Measurements from ENCODE around the gene SNX24.
"Not testable (repeated sequence)": the region's sequence is repeated elsewhere in the genome, so short reads cannot be mapped to it uniquely, and the experiment has no call there.

SNX24 gene

DNA sequence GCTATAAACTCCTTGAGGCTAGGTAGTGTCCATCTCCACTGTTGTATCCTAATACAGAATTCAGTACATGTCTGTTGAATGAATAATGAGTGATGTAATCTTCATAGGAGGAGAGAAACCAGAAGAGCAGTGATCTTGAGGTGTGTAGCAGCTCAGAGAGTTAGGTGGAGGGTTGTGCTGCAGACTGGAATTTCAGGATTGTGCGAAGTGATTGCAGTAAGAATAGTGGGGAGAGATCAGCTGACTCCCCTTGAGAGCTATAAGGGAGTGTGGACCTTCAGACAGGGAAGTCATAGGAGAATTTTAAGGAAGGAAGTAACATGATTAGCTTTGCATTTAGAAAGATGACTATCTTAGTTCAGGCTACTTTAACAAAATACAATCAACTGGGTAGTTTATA is 4.4 kb downstream of the SNX24 start:
- CTCF ChIA-PET: no interaction called here
- H3K4me1 ChIP-seq (ENCODE audit: control insufficient read depth, insufficient read depth, low read length): no peaks in the 10 kb centered on the region

GRCh38 chr5:122857538-122857937 is 12.1 kb downstream of the SNX24 start:
- H3K36me3 ChIP-seq (ENCODE audit: control insufficient read depth in 2 of 2, insufficient read depth in 1 of 2, low read length in 2 of 2); H3K4me3 ChIP-seq (ENCODE audit: low read depth, low read length); H3K27ac ChIP-seq (ENCODE audit: extremely low read depth, low read depth, low read length); POLR2A ChIA-PET; H3K4me1 ChIP-seq (ENCODE audit: control insufficient read depth, insufficient read depth, low read length); CTCF ChIA-PET; H3K9me3 ChIP-seq (ENCODE audit: control insufficient read depth, insufficient read depth, low read depth, low read length): not testable (repeated sequence)
- peak; percentile 85 for TF ChIP-seq ZNF146 (tag by site-specific recombination; IDR thresholded peaks at IDR 0.05)
- TF ChIP-seq ZNF580 (tag by site-specific recombination; IDR thresholded peaks at IDR 0.05): 0 out of 2 replicates have a peak, but pooled peaks have one; percentile 37

More for the DNA sequence above, 4.4 kb downstream of the SNX24 start:
- POLR2A ChIA-PET: interaction anchor here (0.5 kb wide), 1 partner anchor 164 kb away, joined by 3 read pairs; no protein-coding TSS in a partner anchor
- Histone ChIP-seq H3K27ac (ENCODE audit: extremely low read depth, low read depth, low read length) (no peak overlapping the region), H3K36me3 (ENCODE audit: control insufficient read depth in 2 of 2, insufficient read depth in 1 of 2, low read length in 2 of 2) (no peaks in the 10 kb centered on the region), H3K9me3 (ENCODE audit: control insufficient read depth, insufficient read depth, low read depth, low read length) (no peaks in the 10 kb centered on the region), H3K4me3 (ENCODE audit: low read depth, low read length) (no peak overlapping the region)
- TF ChIP-seq ZBTB11 (tag by site-specific recombination; conservative IDR thresholded peaks at IDR 0.05; ENCODE audit: low read depth): no peak
- TF ChIP-seq, protein P1, sequence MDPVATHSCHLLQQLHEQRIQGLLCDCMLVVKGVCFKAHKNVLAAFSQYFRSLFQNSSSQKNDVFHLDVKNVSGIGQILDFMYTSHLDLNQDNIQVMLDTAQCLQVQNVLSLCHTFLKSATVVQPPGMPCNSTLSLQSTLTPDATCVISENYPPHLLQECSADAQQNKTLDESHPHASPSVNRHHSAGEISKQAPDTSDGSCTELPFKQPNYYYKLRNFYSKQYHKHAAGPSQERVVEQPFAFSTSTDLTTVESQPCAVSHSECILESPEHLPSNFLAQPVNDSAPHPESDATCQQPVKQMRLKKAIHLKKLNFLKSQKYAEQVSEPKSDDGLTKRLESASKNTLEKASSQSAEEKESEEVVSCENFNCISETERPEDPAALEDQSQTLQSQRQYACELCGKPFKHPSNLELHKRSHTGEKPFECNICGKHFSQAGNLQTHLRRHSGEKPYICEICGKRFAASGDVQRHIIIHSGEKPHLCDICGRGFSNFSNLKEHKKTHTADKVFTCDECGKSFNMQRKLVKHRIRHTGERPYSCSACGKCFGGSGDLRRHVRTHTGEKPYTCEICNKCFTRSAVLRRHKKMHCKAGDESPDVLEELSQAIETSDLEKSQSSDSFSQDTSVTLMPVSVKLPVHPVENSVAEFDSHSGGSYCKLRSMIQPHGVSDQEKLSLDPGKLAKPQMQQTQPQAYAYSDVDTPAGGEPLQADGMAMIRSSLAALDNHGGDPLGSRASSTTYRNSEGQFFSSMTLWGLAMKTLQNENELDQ (tag by site-specific recombination; IDR thresholded peaks at IDR 0.05; ENCODE audit: low read depth): no peak
- TF ChIP-seq ZNF530 (tag by site-specific recombination; IDR thresholded peaks at IDR 0.05; ENCODE audit: low read depth): no peak
- no peak for TF ChIP-seq ZNF175 (tag by site-specific recombination; IDR thresholded peaks at IDR 0.05)
- no peak for TF ChIP-seq ZFP69B (tag by site-specific recombination; IDR thresholded peaks at IDR 0.05)
- TF ChIP-seq, protein P2, sequence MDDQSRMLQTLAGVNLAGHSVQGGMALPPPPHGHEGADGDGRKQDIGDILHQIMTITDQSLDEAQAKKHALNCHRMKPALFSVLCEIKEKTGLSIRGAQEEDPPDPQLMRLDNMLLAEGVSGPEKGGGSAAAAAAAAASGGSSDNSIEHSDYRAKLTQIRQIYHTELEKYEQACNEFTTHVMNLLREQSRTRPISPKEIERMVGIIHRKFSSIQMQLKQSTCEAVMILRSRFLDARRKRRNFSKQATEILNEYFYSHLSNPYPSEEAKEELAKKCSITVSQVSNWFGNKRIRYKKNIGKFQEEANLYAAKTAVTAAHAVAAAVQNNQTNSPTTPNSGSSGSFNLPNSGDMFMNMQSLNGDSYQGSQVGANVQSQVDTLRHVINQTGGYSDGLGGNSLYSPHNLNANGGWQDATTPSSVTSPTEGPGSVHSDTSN (CRISPR knock-in tag; IDR thresholded peaks at IDR 0.05): no peak
- TF ChIP-seq SP7 (tag by site-specific recombination; IDR thresholded peaks at IDR 0.05): no peak
- no peak for TF ChIP-seq ZNF248 (tag by site-specific recombination; IDR thresholded peaks at IDR 0.05)

- Histone ChIP-seq H3K36me3 (ENCODE audit: control insufficient read depth in 2 of 2, insufficient read depth in 1 of 2, low read length in 2 of 2) (no peaks in the 10 kb centered on the region), H3K4me3 (ENCODE audit: low read depth, low read length) (no peak overlapping the region), H3K27ac (ENCODE audit: extremely low read depth, low read depth, low read length) (no peak overlapping the region), H3K9me3 (ENCODE audit: control insufficient read depth, insufficient read depth, low read depth, low read length) (no peaks in the 10 kb centered on the region), H3K4me1 (ENCODE audit: control insufficient read depth, insufficient read depth, low read length) (peaks cover 4% of the 10 kb centered on the region; the same call in 1 of the 2 replicates)
- TF ChIP-seq ZNF510 (tag by site-specific recombination; IDR thresholded peaks at IDR 0.05; ENCODE audit: insufficient replicate concordance) (peak; percentile 22), ZNF610 (tag by site-specific recombination; IDR thresholded peaks at IDR 0.05; ENCODE audit: borderline replicate concordance) (no peak)
- TF ChIP-seq, protein P3, sequence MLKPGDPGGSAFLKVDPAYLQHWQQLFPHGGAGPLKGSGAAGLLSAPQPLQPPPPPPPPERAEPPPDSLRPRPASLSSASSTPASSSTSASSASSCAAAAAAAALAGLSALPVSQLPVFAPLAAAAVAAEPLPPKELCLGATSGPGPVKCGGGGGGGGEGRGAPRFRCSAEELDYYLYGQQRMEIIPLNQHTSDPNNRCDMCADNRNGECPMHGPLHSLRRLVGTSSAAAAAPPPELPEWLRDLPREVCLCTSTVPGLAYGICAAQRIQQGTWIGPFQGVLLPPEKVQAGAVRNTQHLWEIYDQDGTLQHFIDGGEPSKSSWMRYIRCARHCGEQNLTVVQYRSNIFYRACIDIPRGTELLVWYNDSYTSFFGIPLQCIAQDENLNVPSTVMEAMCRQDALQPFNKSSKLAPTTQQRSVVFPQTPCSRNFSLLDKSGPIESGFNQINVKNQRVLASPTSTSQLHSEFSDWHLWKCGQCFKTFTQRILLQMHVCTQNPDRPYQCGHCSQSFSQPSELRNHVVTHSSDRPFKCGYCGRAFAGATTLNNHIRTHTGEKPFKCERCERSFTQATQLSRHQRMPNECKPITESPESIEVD (tag by site-specific recombination; IDR thresholded peaks at IDR 0.05): peak; percentile 13; the same call in 1 of the 2 replicates
- POLR2A ChIA-PET: no interaction called here
- CTCF ChIA-PET: no interaction called here
Observed at GRCh38 chr5:122858451-122858850, 13.0 kb downstream of the SNX24 start.

Data from HEK293 (cell line).